IPS-NIHi7 (cell line): ENCODE measurements around the gene DVL1.
"Not testable (repeated sequence)": the region's sequence is repeated elsewhere in the genome, so short reads cannot be mapped to it uniquely, and the experiment has no call there.

Experiments
- DNase-seq: peaks from one replicate; pipeline ENCODE4 v3.0.0; 2012; ENCODE audit warnings: mixed read lengths; ENCODE audit errors: extremely low spot score

The DVL1 gene

GRCh38 chr1:1326075-1326605, 23.1 kb downstream of the DVL1 start:
- DNase-seq = no peak

- DNase-seq = no peak
Observed at GRCh38 chr1:1325288-1326074, 23.7 kb downstream of the DVL1 start.

GRCh38 chr1:1324524-1325287, 24.5 kb downstream of the DVL1 start, which contains the start of the genes CPTP and INTS11:
Gene CPTP (plus strand): TSS chr1:1324802. CDS start chr1:1326911, 2,109 bp downstream.
Gene INTS11 (minus strand): TSS chr1:1324660. CDS start chr1:1324608, 52 bp downstream.
- DNase-seq = peak; percentile 97

DNA sequence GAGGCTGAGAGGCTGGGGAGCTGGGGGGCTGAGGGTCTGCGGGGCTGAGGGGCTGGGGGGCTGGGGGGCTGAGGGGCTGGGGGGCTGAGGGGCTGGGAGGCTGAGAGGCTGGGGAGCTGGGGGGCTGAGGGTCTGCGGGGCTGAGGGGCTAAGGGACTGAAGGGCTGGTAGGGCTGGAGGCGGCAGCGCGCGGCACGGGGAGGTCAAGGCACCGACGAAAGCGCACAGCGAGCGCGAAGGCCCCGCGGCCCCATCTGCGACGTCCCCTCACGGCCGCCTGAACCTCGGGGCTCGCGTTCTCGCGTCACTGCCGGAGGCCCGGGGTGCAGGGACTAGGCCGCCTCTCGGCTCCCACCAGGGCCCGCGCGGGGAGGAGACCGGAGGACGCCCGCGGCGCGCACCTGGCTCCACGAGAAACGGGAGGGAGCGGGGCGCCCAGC, 25.1 kb downstream of the DVL1 start:
- DNase-seq = no peak

- DNase-seq = no peak
Observed at GRCh38 chr1:1322952-1323351, 26.3 kb downstream of the DVL1 start.

GRCh38 chr1:1322418-1322817, 26.8 kb downstream of the DVL1 start:
- no peak for DNase-seq

GRCh38 chr1:1321477-1321876, 27.7 kb downstream of the DVL1 start:
- no peak for DNase-seq

GRCh38 chr1:1320666-1321448, 28.4 kb downstream of the DVL1 start:
- DNase-seq = no peak

- DNase-seq = no peak
Observed at GRCh38 chr1:1319646-1319941, 29.6 kb downstream of the DVL1 start.

DNA sequence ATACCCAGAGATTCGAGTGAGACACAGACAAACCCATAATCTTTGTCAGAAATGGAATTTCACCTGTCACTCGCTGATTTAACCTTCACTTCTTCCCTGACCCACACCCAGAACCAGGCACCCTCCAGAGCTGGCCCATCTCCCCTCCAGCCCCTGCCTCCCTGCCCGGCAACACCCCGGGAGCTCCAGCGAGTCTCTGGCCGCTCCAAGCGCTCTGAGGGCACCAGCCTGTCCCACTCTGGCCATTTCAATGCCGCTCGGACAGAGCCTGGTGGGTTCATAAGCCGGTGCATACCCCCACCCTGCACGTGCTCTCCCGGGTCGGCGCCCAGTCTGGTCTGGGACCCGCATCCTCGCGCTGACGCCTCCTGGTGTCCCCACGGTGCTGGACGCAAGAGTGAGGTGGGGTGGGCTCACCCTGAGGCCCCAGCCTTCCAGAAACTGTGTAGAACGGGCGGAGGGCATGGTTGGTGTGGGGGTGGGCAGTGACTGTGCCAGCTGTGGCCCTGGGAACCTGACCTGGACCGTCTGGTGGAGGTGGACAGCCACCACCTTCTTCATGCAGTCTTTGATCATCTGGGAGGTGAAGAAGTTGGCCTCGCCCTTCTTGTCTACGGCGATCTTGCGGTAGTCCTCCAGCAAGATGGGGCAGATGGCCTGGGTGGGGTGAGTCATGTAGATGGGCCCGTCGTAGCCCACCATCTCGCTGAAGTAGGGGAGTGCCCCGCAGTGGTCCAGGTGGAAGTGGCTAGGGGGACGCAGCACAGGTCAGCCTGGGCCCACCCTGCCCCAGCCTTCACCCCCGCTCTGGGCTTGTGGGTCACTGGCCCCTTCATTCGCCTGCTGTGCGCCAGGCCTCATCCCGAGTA, 30.2 kb downstream of the DVL1 start:
- DNase-seq = no peak

- no peak for DNase-seq
Observed at GRCh38 chr1:1318131-1318652, 31.0 kb downstream of the DVL1 start.

DNA sequence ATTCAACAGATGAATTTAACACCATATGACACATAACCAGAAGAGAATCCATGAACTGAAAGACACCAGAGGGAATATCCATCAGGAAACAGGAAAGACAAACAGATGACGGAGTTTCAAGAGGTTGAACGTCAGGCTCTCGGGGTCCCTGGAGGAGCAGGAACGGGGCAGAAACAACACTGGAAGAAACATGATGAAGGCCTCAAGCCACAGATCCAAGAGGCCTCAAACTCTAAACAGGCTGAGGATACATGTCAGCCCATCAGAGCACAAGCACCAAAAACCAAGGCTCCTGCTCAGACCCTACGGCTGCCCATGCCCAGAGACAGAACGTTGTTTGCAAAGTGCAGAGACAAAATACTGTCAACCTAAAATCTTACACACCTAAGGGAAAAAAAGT, 31.8 kb downstream of the DVL1 start:
- no peak for DNase-seq

GRCh38 chr1:1316199-1316598, 33.0 kb downstream of the DVL1 start:
- DNase-seq = not testable (repeated sequence)

DNA sequence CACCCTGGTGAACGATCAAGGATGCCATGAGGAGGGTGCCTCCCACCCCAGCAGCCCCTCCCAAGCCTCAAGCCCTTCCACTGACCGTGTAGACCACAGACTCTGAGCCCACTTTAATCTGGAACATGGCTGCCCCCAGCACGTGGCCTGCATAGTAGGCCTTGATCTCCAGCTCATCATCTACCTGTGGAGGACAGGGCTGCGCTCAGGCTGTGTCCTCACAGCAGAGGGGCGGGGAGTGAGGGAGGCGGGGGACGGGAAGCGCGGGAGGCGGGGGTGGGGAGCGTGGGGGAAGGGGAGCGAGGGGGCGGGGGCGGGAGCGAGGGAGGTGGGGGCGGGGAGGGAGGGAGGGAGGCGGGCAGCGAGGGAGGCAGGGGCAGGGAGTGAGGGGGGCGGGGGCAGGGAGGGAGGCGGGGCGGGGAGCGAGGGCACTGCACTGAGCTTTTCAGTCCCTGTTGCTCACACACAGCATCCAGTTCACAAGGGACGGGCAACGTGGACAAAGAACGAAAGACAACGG, 33.7 kb downstream of the DVL1 start:
- DNase-seq = peak; percentile 72

DNA sequence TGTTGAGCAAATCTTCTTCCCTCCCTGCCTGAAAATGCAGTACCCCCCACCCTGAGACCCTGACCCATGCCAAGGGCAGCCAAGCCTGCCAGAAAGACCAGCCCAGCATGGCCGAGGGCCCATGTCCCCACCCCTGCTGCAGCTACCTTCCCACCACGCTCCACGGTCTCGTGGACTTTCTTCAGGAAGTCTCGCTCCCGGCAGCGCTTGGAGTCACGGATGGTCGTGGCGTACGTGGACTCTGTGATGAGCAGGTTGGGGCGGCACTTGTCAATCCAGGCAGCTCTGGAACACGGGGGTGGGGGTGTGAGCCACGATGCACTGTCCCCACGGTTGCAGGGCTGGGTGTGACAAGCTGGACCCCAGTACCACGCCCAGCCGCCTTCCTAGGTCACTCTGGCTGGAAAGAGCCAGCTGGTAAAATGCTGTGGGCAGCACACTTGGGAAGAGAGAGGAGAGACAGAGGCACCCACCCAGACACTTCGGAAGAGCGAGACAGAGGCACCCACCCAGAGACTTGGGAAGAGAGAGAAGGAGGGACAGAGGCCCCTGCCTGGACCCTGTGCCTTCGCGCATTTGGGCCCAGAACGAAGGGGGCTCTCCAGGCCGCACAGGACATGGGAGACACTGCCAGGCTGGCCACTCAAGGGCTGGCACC, 34.4 kb downstream of the DVL1 start:
- no peak for DNase-seq

GRCh38 chr1:1314237-1314586, 35.0 kb downstream of the DVL1 start:
- DNase-seq = no peak

DNA sequence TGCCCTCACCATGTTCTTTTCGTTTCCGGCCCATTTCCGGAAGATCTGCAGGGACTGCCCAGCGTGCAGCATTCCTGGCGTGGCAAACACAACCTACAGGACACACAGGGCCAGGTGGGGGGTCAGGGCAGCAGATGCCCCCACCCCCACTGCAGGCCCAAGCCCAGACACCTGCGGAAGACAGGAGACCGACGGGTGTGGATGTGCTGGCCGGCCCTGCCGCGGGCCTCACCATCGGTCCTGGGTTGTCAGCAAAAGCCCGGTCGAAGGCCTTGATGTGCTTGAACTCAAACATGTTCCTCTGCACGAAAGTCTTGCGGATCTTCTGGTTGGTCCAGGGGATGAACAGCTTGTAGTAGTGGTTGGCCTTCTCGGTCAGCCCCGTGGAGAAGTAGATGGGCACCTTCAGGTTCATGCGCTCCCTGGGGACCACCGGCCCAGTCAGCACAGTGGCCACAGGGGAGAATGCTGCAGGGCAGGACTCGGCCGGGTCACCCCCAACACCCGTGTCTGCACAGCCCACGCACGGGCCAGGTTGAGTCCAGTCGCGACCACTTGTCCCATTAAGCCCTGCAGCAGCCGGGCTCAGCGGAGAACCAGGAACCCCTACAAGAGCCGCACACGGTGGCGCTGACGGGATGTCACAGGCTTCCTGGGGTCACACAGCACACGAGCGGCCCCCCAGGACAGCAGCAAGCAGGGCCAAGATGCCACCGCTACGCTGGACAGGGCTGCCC, 35.5 kb downstream of the DVL1 start:
- DNase-seq = no peak

DNA sequence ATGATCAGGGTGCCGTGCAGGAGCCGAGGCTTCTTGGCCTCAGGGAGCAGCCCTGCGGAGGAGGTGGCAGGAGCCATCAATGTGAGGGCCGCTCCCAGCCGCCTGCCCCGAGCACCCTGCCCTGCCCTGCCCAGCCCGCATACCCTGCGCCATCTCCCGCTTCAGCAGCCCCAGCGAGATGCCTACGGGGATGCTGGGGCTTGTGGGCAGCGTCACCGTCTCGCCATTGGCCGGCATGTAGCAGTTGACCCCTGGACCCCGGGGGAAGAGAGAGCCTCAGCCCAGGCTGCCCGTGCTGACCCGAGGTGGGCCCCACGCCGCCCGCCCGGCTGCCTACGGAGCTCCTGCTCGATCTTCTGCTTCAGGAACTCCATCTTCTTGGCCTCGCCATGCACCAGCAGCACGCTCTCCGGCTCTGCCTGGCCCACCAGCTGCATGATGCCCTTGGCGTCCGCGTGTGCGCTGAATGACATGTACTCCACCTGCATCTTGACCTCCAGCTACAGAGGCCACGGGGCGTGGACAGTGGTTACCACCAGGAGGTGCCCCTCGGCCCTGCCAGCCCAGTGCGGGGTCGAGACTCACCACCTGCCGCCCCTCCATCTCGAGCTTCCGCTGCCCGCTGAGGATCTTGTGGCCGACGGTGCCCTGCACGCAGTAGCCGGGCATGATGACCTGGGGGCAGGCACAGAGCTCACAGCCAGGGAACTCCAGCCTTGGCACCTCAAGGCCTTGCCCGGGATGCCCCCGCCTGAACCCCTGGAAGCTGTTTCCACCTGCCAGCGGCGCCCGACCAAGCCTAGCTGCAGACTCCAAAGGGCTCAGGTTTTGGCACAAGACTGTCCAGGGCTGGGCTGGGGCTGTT, 36.5 kb downstream of the DVL1 start:
- no peak for DNase-seq
